Thoracic aorta (tissue), 2 donors: Measurements from ENCODE around the gene LUM. TPM values are rescaled to one million over a fixed set of nuclear protein-coding genes. Genes with fewer than 3 reads are reported as not detected.

ENCODE experiments used
- ATAC-seq: fragments of 150-250 bp; one replicate; pipeline ENCODE4 v1.8.0; 2017; ENCODE audit warnings: low read depth; ENCODE audit not compliant: insufficient number of reproducible peaks, low FRiP score
- DNase-seq: peaks from one replicate; pipeline ENCODE4 v3.0.0-alpha.2; 2020; ENCODE audit warnings: low spot score
- H3K27ac ChIP-seq, 2 donors: fragments of 200-600 bp; sonication (generic); 1 replicate in 1 of 2; 2 replicates in 1 of 2; pipeline ENCODE4 v1.5.1; 2016; ENCODE audit warnings: mild to moderate bottlenecking in 2 of 2, moderate library complexity in 2 of 2
- H3K27me3 ChIP-seq: fragments of 200-600 bp; sonication (generic); replicated peaks from 2 replicates; pipeline ENCODE4 v1.6.0; 2016; ENCODE audit warnings: mild to moderate bottlenecking; ENCODE audit not compliant: insufficient read depth
- H3K36me3 ChIP-seq: fragments of 200-600 bp; sonication (generic); one replicate; pipeline ENCODE4 v1.5.1; 2016
- H3K4me1 ChIP-seq, 2 donors: fragments of 200-600 bp; sonication (generic); 1 replicate in 1 of 2; 2 replicates in 1 of 2; pipeline versions ENCODE4 v1.5.1 to v1.6.0; 2016; ENCODE audit warnings: low read depth in 2 of 2, mild to moderate bottlenecking in 1 of 2; ENCODE audit not compliant: control insufficient read depth in 1 of 2
- H3K4me3 ChIP-seq: fragments of 200-600 bp; sonication (generic); 2 replicates; pipeline ENCODE4 v1.5.1; 2016; ENCODE audit warnings: mild to moderate bottlenecking
- H3K9me3 ChIP-seq: fragments of 200-600 bp; sonication (generic); 2 replicates; pipeline ENCODE4 v1.5.1; 2016
- CTCF ChIP-seq: fragments of 200-600 bp; sonication (generic); IDR thresholded peaks from one replicate; pipeline ENCODE4 v1.5.1; 2019; ENCODE audit warnings: antibody characterized with exemption
- total RNA-seq, 2 donors: library from RNA; depleted of rRNA; stranded (reverse); fragments of >200 nt; gene quantifications; one replicate each; pipeline versions ENCODE4 v1.1.0 to v1.2.3, GENCODE V29; 2016

The LUM gene
- total RNA-seq, 2 donors from 2014 or later, result 138 to 257 TPM

GRCh38 chr12:91077228-91077954, 33.9 kb downstream of the LUM start:
- DNase-seq (no peak), ATAC-seq (no peak)
- H3K27ac ChIP-seq, result no peak overlapping the region
- no peaks in the 10 kb centered on the region for H3K36me3 ChIP-seq
- no peaks in the 10 kb centered on the region for H3K9me3 ChIP-seq
- no peak for TF ChIP-seq CTCF
- H3K4me1 ChIP-seq, result peaks cover 6 to 40% of the 10 kb centered on the region in 2 donors
- no peak overlapping the region for H3K4me3 ChIP-seq
- H3K27me3 ChIP-seq, result no peaks in the 10 kb centered on the region

GRCh38 chr12:91074851-91075250, 36.4 kb downstream of the LUM start:
- Histone ChIP-seq H3K4me1 (peaks cover 6 to 26% of the 10 kb centered on the region in 2 donors), H3K36me3 (no peaks in the 10 kb centered on the region), H3K9me3 (no peaks in the 10 kb centered on the region), H3K4me3 (peak overlapping the region; percentile 52), H3K27ac (peak overlapping the region in 1 of 2 donors; percentile 34), H3K27me3 (no peaks in the 10 kb centered on the region)
- ATAC-seq (no peak), DNase-seq (no peak)
- TF ChIP-seq CTCF, result no peak

GRCh38 chr12:91074154-91074709, 37.1 kb downstream of the LUM start:
- Histone ChIP-seq H3K4me3 (peak overlapping the region; percentile 52), H3K9me3 (no peaks in the 10 kb centered on the region), H3K4me1 (peaks cover 6 to 22% of the 10 kb centered on the region in 2 donors), H3K36me3 (no peaks in the 10 kb centered on the region), H3K27me3 (no peaks in the 10 kb centered on the region), H3K27ac (peak overlapping the region in 1 of 2 donors; percentile 34)
- TF ChIP-seq CTCF, result no peak
- no peak for ATAC-seq
- no peak for DNase-seq

- Histone ChIP-seq H3K36me3 (no peaks in the 10 kb centered on the region), H3K27ac (no peak overlapping the region), H3K9me3 (no peaks in the 10 kb centered on the region), H3K4me3 (no peak overlapping the region), H3K27me3 (no peaks in the 10 kb centered on the region), H3K4me1 (peaks cover 6 to 22% of the 10 kb centered on the region in 2 donors)
- ATAC-seq (no peak), DNase-seq (no peak)
- no peak for TF ChIP-seq CTCF
Measured at GRCh38 chr12:91073426-91073825, 37.9 kb downstream of the LUM start.

- no peak for TF ChIP-seq CTCF
- Histone ChIP-seq H3K9me3 (no peaks in the 10 kb centered on the region), H3K4me1 (peaks cover 6 to 22% of the 10 kb centered on the region in 2 donors), H3K36me3 (no peaks in the 10 kb centered on the region), H3K27ac (no peak overlapping the region), H3K27me3 (no peaks in the 10 kb centered on the region), H3K4me3 (no peak overlapping the region)
- ATAC-seq (no peak), DNase-seq (no peak)
Measured at GRCh38 chr12:91072931-91073330, 38.4 kb downstream of the LUM start.
